Bronchial epithelial cell (primary cell): ENCODE results near the gene EFHD1. TPM values are rescaled to one million over a fixed set of nuclear protein-coding genes. Genes with fewer than 3 reads are reported as not detected.
A peak's percentile ranks its signal among the peaks of the same experiment; 100 is the strongest.

Experiments used
- DNase-seq: peaks from one replicate; pipeline ENCODE4 v3.0.0-alpha.2; 2010; ENCODE audit warnings: low read depth
- FAIRE-seq: peaks from 2 replicates; lab custom pipeline; 2011; peaks lifted over from hg19 to GRCh38; lab: Jason Lieb, UNC
- H3K27me3 ChIP-seq: 2 replicates; pipeline ENCODE4 v1.5.1; 2011; ENCODE audit warnings: low read length; ENCODE audit not compliant: control insufficient read depth, insufficient read depth
- H3K36me3 ChIP-seq: 2 replicates; pipeline ENCODE4 v1.5.1; 2011; ENCODE audit warnings: low read length; ENCODE audit not compliant: control insufficient read depth, insufficient read depth
- H3K4me3 ChIP-seq: 2 replicates; pipeline ENCODE4 v1.5.1; 2011; ENCODE audit warnings: mild to moderate bottlenecking, low read depth, low read length, control low read depth
- total RNA-seq: library from RNA; depleted of rRNA; stranded (reverse); fragments of >200 nt; gene quantifications from 2 replicates; pipeline ENCODE4 v1.2.1, GENCODE V29; 2014
- TF ChIP-seq, protein P1 (sequence below): IDR thresholded peaks from 2 replicates; pipeline ENCODE4 v1.5.1; 2011; ENCODE audit warnings: mild to moderate bottlenecking, moderate library complexity, low read length, control low read depth, inconsistent platforms; ENCODE audit not compliant: insufficient read depth, severe bottlenecking

EFHD1 gene, protein sequence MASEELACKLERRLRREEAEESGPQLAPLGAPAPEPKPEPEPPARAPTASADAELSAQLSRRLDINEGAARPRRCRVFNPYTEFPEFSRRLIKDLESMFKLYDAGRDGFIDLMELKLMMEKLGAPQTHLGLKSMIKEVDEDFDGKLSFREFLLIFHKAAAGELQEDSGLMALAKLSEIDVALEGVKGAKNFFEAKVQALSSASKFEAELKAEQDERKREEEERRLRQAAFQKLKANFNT
- total RNA-seq, result not detected in 2 replicates

DNA sequence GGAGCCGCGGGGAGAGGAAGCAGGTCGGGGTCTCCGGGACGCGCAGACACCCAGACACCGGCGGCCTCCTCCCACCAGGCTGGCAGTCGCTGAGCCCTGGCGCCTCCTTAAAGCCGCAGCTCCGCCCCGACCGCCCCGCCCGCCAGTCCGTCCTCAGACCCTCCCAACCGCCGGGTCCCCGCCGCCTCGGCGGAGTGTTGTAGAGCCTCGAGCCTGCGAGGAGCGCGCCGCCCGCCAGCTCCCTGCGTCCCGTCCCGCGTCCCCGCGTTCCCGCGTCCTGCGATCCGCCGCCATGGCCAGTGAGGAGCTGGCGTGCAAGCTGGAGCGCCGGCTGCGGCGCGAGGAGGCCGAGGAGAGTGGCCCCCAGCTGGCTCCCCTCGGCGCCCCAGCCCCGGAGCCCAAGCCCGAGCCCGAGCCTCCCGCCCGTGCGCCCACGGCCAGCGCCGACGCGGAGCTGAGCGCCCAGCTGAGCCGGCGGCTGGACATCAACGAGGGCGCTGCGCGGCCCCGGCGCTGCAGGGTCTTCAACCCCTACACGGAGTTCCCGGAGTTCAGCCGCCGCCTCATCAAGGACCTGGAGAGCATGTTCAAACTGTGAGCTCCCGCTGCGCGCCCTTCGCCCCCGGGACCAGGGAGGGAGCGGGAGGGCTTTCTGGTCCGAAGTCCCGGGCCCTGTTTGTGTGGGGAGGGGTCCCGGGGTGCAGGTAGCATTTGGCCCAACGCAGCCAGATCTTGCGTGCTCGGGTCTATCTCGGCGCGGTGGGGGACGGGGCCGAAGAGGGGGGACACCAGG lies at the start of gene EFHD1:
TSS of gene EFHD1 (plus strand) at position 192 of the 793 bp plus-strand sequence. CDS start at position 293, 101 bp downstream.
- no peaks in the 10 kb centered on the region for H3K36me3 ChIP-seq
- TF ChIP-seq, protein P1, sequence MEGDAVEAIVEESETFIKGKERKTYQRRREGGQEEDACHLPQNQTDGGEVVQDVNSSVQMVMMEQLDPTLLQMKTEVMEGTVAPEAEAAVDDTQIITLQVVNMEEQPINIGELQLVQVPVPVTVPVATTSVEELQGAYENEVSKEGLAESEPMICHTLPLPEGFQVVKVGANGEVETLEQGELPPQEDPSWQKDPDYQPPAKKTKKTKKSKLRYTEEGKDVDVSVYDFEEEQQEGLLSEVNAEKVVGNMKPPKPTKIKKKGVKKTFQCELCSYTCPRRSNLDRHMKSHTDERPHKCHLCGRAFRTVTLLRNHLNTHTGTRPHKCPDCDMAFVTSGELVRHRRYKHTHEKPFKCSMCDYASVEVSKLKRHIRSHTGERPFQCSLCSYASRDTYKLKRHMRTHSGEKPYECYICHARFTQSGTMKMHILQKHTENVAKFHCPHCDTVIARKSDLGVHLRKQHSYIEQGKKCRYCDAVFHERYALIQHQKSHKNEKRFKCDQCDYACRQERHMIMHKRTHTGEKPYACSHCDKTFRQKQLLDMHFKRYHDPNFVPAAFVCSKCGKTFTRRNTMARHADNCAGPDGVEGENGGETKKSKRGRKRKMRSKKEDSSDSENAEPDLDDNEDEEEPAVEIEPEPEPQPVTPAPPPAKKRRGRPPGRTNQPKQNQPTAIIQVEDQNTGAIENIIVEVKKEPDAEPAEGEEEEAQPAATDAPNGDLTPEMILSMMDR, result no peak
- H3K27me3 ChIP-seq, result peaks cover 21% of the 10 kb centered on the region
- peak within 1 kb of the TSS; percentile 47 for H3K4me3 ChIP-seq
- FAIRE-seq, result no peak
- peak; percentile 29 for DNase-seq

DNA sequence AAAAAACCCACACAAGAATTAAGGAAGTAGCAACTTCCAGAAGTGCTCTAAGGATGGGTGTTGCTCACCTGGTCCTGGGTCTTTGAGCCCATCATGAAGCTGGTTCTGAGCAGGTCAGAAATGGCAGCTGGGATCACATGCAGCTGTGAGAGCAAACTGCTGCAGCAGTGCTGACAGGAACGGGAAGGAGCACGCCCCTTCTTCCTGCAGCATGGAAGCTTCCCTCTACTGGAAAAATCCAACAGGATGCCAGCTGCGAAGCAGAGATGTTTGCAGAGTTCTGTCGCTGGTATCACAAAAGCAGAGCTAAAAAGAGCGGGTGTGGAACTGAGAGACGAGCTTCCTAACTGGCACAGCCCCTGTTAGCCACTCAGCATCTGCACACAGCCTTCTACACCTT lies 49.2 kb upstream of the EFHD1 start:
- DNase-seq (no peak), FAIRE-seq (no peak)
- H3K4me3 ChIP-seq, result no peak overlapping the region
- no peaks in the 10 kb centered on the region for H3K36me3 ChIP-seq
- no peaks in the 10 kb centered on the region for H3K27me3 ChIP-seq
- TF ChIP-seq, protein P1, result no peak

DNA sequence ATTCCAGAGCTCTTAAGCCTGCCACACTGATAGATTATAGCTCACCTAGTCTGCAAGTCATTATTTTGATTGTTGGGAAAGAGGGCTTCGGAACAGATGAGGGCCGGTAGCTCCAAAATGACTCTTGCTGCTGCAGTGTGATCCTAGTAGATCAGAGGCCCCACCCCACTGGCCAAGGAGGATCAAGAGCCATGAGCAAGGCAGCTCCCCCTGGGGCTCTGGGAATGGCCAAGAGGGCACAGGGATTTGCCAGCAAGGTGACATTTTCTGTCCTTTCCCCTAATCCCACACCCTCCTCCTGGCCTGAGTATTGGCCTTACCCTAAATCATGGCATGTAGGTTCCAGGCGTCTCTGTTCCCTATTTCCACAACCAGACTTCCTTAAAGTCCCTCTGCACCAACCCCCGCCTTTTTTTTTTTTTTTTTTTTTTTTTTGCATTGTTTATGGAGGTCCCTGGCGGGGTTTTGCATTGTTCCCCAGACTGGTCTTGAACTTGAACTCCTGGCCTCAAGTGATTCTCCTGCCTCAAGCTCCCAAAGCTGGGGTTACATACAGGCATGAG lies 46.4 kb upstream of the EFHD1 start:
- TF ChIP-seq, protein P1, result no peak
- DNase-seq (no peak), FAIRE-seq (no peak)
- H3K4me3 ChIP-seq, result no peak overlapping the region
- H3K27me3 ChIP-seq, result no peaks in the 10 kb centered on the region
- H3K36me3 ChIP-seq, result no peaks in the 10 kb centered on the region

DNA sequence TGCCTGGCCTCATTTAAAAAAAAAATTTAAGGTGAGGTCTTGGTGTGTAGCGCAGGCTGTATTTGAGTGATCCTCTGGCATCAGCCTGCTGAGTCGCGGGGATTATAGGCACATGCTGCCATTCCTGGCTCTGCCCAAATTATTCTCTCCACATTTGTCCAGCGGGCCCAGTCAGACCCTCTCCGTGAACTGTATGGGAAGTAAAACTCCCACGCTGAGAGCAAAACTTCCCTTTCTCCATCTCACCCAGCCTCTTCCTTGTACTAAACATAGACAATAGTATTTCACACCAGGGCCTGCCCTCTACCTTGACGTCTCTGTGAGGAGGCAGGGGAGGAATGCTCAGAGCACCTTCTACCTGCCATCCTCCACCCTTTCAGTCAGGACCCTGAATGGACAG lies 45.9 kb upstream of the EFHD1 start:
- H3K36me3 ChIP-seq, result no peaks in the 10 kb centered on the region
- TF ChIP-seq, protein P1, result no peak
- no peaks in the 10 kb centered on the region for H3K27me3 ChIP-seq
- DNase-seq (no peak), FAIRE-seq (no peak)
- no peak overlapping the region for H3K4me3 ChIP-seq

DNA sequence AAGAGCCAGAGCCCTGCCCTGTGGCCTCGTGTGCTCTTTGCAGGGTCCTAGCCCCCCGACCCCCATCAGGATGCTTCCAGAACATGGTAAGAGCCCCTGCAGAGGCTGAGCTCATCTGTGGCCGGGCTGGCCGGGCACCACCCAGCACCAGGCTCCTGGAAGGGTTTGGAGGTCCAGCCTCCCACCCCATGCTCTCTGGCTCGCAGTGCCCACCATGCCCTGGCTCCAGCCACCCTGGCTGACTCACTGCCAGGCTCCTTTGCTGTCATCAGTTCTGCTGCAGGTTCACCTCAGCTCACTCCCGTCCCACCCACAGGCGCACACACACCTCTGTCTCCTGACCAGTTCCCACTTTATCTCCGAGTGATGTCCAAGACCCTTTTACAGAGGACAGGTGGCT lies 45.4 kb upstream of the EFHD1 start:
- no peak for FAIRE-seq
- Histone ChIP-seq H3K36me3 (no peaks in the 10 kb centered on the region), H3K27me3 (no peaks in the 10 kb centered on the region), H3K4me3 (no peak overlapping the region)
- TF ChIP-seq, protein P1, result no peak
- no peak for DNase-seq
